HG03520 (cell line): ENCODE data around the gene PI4KA.
A peak's percentile ranks its signal among the peaks of the same experiment; 100 is the strongest.
"Not testable (repeated sequence)": the region's sequence is repeated elsewhere in the genome, so short reads cannot be mapped to it uniquely, and the experiment has no call there.

Experiments used
- ATAC-seq: cut with Tn5 transposase; IDR thresholded peaks from one replicate; pipeline ENCODE4 v1.9.1; 2021; ENCODE audit warnings: mild to moderate bottlenecking, moderate library complexity; ENCODE audit not compliant: unreplicated experiment

The PI4KA gene

DNA sequence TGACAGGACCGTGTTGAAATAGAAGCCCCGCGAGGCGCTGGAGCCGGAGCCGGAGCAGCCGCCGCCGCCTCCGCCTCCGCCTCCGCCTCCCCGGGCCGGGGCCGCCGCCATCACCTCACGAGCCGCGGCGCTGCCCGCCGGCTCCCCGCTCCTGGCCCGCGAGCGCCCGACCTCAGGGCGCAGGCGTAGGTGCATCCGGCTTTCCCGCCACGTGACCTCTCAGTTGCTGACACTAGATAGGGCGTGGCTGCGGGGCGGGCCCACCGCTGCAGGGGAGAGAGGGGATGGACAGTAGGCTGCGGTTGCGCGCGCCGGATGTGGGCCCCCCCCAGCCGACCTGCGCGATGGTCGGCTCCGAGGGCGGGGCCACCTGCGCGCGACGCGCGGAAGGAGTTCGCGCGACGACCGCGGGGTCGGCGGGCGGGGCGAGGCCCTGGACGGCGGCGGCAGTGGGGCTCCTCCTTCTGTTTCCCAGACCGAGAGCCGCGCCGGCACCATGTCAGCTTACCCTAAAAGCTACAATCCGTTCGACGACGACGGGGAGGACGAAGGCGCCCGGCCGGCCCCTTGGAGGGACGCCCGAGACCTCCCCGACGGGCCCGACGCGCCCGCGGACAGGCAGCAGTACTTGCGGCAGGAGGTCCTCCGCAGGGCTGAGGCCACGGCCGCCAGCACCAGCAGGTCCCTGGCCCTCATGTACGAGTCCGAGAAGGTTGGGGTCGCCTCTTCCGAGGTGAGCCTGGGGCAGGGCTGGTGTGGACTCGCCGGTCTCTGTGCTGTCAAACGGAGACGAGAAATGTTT, at the start of gene PI4KA, which contains the start of gene SNAP29:
TSS of gene PI4KA (minus strand) at position 197 of the 802 bp plus-strand sequence. CDS start at position 111, 86 bp downstream.
TSS of gene SNAP29 (plus strand) at position 393 of the 802 bp plus-strand sequence. CDS start at position 497, 104 bp downstream.
- ATAC-seq: peak; percentile 86

DNA sequence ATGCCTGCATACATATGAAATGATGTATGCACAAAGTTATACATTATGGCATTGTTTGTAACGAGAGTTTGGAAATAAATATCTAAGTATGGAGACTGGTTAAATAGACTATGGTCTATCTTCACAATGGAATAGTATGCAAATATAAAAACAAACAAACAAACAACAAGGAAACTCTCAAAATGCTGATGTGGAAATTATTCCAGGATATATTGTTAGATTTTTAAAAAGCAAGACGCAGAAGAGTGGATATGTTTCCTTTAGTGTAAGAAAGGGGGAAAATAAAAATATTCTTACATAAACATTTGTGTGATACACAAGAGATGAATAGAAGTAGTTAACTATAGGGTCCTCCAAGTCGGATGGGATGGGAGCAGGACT, 47.8 kb upstream of the PI4KA start:
- no peak for ATAC-seq

DNA sequence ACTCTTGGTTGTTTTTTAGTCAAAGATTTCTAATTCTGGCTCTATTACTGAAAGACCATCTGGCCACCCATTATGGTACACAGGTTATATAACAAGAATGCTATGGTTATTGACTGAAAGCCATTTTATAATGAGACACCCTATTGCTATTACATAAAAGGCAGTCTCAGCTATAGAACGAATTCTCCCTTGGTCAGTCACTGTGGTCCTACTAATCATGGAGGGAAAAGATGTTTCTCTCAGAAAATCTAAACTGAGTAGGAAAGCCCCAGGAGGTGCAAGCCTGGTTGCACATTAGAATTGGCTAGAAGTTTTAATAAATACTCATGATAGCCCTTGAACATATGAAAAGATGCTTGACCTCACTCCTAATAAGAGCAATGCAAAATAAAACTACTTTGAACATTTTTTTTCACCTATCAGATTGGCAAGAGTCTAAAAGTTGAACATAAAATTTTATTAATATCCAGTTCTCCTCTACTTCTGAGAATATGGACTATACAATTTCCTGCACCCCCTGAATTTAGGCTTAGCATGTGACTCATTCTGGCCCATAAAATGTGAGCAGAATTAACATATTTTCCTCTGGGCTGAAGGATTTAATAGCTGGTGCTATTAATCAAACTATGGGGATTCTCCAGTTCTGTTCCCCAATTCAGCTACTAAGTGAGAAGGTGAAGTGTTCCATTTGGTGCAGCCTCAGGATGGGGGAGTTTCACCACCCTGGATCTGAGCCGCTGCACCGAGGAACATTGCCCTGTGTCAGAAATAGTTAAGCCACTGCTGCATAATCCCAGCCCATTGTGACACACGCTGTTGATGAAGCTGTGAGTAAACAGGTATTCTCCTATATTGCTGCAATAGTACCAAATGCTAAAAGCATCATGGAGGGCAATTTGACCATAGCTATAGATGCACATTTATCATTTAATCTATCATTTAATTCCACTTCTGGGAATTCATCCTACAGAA, 47.1 kb upstream of the PI4KA start:
- ATAC-seq: no peak

DNA sequence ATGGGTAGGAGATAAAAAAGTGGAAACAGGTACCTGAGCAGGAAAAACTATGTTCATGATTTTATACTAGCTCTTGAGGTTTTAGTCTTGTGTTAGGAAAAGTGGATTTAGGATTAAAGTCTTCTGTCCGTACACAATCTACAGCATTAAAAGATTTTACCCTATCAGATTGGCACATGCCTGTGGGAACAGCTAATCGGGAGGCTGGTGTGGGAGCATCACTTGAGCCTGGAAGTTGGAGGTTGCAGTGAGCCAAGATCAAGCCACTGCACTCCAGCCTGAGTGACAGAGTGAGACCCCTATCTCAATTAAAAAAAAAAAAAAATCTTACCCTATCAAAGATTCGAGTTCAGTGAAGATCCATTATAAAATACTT, 46.4 kb upstream of the PI4KA start:
- no peak for ATAC-seq

DNA sequence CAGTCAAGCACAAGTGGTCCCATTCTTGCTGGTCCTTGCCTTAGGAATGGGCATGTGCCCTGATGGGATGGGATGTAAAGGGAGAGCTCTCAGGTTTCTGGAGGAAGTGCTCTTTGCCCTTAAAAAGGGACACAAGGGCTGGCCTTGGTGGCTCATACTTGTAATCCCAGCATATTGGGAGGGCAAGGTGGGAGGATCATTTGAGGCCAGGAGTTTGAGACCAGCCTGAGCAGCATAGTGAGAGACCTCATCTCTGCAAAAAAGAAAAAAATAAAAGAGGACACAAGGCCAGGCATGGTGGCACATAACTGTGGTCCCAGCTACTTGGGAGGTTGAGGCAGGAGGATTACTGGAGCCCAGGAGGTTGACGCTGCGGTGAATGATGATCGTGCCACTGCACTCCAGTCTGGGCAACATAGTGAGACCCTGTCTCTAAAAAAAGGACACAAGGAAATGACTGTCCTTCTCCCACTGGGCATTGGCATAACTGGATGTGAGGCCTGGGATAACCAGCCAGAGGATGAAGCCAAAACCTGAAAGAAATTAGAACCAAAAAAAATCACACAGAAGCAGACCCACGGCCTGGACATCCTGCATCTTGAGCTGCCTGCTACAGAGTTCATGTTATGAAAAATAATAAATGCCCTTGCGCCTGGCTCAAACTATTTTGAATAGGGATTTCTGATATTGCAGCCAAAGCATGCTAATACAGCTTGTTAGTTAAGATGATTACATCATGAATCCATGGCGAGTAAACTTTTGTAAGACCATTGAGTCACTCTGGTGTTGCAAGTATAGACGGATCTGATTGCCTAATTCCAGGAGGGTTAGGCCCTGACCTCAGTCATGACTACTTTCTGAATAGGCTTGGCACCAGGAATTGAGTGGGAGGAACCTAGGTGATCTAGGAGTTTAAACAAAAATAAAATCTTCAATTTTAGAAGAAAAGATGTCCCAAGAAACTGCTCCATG, 45.7 kb upstream of the PI4KA start:
- ATAC-seq: no peak

DNA sequence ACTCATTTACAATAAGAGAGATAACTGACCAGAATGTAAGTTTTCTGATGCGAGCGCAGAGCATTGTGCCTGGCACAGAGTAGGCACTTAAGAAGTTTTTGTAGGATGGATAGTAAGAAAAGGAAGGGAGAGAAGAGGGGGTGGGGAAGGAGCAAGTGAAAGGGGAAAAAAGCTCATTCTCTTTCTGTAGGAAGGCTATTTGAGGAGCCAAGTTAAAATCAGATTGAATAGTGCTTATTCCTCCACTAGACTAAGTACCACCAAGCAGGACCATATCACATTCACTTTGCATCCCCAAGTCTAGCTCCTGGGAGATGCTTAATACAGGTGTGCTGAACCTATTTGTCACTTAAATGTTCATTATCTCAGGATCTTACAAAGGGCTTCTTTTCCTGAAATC, 44.5 kb upstream of the PI4KA start:
- no peak for ATAC-seq

DNA sequence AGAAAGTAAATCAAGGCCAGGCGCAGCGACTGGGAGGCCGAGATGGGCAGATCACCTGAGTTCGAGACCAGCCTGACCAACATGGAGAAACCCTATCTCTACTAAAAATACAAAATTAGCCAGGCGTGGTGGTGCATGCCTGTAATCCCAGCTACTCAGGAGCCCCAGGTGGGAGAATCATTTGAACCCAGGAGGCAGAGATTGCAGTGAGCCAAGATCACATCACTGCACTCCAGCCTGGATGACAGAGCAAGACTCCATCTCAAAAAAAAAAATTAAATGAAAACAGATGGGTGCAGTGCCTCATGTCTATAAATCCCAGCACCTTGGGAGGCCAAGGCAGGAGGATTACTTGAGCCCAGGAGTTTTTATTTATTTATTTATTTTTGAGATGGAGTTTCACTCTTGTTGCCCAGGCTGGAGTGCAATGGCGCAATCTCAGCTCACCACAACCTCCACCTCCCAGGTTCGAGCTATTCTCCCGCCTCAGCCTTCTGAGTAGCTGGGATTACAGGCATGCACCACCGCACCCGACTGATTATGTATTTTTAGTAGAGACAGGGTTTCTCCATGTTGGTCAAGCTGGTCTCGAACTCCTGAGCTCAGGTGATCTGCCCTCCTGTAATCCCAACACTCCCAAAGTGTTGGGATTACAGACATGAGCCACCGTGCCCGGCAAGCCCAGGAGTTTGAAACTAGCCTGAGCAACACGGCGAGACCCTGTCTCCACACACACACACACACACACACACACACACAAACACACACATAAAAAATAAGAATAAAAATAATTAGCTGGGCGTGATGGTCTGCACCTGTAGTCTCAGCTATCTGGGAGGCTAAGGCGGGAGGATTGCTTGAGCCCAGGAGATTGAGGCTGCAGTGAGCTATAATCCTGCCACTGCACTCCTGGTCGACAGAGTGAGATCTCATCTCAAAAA, 42.8 kb upstream of the PI4KA start:
- ATAC-seq: not testable (repeated sequence)

DNA sequence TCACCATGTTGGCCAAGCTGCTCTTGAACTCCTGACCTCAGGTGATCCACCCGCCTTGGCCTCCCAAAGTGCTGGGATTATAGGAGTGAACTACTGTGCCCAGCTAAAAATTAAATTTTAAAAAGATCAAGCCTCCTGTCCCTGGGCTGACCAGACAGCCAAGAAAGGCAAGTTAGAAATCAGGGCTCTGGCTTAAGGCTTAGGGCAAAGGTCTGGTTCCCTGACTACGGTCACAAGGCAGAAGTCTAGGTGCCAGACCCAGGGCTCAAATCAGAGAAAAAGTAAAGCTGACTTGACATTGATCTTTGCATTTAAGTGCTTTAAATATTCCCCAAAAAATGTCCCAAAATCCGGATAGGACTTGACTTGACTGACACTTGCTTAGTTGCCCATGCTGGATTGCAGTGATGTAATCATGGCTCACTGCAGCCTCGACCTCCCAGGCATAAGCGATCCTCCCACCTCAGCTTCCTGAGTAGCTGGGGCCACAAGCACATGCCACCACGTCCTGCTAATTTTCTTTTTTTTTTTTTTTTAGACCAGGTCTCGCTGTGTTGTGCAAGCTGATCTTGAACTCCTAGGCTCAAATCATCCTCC, 41.3 kb upstream of the PI4KA start:
- ATAC-seq: no peak

DNA sequence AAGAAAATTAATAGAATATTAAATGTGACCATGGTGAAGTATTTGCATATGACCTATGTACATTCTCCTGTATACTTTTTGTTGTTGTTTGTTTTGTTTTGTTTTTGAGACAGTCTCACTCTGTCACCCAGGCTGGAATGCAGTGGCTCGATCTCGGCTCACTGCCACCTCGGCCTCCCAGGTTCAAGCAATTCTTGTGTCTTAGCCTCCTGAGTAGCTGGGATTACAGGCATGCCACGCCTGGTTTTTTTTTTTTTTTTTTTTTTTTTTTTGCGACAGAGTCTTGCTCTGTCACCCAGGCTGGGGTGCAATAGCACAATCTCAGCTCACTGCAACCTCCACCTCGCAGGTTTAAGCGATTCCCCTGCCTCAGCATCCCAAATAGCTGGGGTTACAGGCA, 39.1 kb upstream of the PI4KA start:
- ATAC-seq: not testable (repeated sequence)

DNA sequence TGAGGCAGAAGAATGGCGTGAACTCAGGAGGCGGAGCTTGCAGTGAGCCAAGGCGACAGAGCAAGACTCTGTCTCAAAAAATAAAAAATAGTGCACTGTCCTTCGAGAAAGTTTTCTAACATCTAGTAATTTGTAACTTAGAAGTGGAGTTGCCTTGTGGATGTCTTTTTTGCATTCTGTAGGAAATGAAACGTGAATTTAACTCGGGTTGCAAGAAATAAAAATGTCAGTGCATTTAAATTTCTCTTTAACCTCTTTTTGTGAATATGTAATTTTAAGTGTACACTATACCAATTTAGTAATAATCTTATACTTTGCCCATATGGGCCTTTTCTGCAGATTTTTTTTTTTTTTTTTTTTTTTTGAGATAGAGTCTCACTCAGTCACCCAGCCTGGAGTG, 32.4 kb upstream of the PI4KA start:
- ATAC-seq: no peak

DNA sequence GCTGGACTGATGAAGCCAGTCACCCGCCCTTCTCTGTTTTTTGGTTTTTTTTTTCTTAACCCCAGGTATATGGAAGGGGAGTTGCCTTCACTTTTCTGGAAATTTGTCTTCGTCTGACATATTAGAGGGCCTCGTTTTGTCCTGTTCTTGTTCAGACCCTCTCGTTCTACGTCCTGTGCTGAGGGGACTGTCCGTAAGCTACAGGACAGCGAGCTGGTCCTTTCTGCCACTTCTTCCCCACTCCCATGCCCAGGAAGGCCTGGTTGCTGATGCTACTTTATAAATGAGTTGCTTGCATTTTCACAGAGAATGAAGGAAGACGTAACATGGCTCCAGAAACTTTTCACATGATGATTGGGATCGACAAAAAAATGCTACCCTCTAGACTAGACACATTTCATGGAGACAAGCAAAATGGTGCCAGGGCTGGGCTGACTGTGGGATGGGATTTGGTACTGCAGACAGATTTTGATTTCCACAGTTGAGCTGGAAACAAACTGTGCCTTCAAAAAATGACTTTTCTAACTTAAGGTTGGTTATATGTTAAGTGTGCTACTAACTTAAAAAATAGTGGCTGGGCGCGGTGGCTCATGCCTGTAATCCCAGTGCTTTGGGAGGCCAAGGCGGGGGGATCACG, 31.4 kb upstream of the PI4KA start:
- ATAC-seq: no peak

DNA sequence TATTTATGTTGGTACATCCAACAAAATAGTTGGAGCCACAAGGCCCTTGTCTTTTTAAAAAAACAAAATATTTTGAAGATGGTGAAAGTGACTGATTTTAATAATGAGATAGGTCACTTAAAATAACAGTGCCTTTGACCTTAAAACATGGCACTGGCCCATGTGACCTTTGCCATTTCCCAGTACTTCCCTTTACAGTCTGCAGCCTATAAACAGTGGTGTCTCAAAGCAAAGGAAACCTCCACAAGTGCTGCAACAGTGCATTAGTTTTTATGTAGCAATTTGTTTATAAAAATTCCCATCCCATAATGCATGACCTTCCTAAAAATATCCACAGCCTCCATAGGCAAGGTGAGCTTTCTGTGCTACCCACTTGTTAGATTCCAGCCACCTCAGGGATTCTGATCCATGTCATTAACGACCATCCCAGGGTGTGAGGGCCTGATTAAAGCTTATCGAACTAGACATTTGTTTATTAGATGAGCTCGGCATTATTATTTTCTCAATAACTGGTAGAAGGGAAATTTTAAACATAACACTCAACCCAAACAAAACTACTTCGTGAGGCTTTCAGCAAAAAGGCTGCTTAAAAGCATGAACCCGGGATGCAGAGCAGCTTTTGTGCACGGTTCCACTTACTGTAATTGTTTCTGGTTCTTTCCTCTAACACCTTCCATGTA, 30.6 kb upstream of the PI4KA start:
- ATAC-seq: no peak

DNA sequence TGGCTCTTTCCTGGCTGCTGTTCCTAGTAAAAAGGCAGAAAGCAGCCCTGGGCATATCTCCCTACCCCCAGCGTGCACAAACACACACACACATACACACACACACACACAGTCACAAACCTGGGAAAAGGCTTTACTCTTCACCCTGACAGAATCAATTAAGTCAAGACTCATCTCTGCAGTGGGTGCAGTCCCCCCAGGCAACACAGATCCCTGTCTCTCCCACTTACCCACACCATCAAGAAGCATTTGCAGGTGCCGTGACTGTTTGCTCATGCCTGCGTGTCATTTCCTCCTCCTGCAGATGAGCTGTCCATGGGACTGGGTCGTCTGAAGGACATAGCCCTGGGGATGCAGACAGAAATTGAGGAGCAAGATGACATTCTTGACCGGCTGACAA, 28.8 kb upstream of the PI4KA start:
- no peak for ATAC-seq

DNA sequence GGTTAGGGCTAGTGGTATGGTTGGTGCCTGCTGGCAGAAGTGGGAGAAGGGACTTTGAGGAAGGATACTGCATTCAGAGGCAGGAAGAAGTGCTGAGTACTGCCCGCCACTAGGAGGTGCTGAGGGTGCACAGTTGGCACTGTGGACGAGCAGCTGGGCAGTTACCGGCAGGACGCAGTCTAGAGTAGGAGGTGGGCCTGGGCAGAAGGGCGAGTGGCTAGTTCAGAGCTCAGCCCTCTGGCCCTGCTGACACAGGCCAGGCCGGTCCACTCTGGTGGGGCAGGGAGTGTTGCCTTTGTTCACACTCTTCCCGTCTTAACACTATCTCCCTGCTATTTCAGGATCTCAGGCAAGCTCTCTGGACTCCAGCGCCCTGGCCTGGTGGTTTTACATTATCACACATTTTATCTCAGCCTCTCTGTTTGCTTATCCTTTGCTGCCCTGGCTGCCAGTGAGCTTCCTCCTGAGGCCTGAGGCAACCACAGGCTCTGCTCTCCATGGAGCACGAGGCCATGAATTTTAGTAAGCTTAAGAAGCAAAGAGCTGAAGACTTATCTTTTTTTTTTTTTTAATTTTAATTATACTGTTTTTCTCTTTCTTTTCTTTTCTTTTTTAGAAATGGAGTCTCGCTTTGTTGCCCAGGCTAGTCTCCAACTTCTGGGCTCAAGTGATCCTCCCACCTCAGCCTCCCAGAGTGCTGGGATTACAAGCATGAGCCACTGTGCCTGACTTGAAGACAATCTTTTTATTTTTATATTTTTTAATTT, 27.1 kb upstream of the PI4KA start:
- no peak for ATAC-seq

DNA sequence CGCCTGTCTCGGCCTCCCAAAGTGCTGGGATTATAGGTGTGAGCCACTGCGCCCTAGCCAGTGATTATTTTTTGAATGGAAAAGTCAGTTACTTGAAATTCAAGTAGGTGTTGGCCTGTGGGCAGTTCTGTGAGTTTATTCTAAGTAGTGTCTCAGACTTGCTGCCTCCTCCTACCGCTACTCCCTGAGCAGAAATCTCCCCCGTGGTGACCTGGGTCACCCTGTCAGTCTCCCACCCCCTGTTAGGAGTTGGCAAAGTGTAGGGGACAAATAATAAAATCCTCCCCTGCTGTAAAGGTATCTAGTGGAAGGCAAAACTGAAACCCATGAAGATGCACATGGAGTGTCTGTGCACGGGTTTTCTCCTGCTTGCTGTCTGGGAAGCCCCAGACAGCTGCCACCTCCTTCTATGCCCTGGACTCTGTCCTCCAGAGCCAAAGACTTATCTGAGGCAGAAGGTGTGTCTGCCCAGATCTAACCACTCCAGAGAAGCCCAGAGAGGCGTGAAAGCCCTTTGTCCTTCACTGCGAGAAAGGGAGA, 26.5 kb upstream of the PI4KA start:
- ATAC-seq: no peak

DNA sequence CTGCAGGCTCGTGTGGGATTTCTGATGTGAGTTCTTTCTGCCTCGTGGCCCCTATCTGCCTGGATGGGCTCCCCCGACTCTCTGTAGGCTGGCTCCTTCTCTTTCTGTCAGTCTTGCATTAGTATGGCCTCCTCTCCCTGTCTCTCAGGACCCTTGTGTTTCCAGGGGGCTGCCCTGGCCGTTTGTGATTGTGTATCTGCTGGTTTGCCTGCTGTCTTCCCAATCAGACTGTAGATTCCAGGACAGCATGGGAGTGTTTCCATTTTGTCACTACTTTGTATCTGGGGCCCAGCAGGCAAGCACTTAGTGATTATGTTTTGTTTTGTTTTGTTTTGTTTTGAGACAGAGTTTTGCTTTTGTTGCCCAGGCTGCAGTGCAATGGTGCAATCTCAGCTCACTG, 25.8 kb upstream of the PI4KA start:
- ATAC-seq: no peak

DNA sequence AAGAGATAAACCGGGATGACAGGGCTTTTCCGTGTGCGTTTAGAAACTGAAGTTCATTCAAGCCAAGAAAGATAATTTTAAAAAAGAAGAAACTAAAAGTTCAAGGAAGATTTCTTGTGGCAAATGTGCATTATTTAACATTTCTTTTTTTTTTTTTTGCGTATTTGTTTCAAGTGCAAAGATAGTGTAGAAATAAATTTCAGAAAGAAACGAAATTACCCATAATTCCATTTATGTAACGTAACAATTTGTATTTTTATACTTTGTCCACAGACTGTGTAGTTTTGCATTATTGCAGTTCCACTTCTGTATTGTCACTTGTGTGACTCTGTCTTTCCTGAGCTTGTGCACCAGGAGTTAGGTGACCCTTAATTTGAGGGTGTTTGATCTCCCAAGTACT, 24.2 kb upstream of the PI4KA start:
- no peak for ATAC-seq
